Uterus (tissue), 2 donors: Measurements from ENCODE around the gene ATP5F1D.

Experiments
- CTCF ChIP-seq, 4 experiments: fragments of 200-600 bp in 2 of 4; fragments of 450-650 bp in 2 of 4; sonication (generic) in 2 of 4; IDR thresholded peaks; one replicate each; pipeline ENCODE4 v1.5.1; 2016 to 2019; ENCODE audit warnings: antibody characterized with exemption in 4 of 4, mild to moderate bottlenecking in 2 of 4, moderate library complexity in 1 of 4
- POLR2A ChIP-seq, 2 donors: fragments of 450-650 bp; IDR thresholded peaks; one replicate each; pipeline ENCODE4 v1.6.1; 2016; ENCODE audit warnings: antibody characterized with exemption in 2 of 2, mild to moderate bottlenecking in 1 of 2, moderate library complexity in 1 of 2

GRCh38 chr19:1283207-1283916, 41.8 kb downstream of the ATP5F1D start:
- TF ChIP-seq POLR2A (IDR thresholded peaks at IDR 0.05) (no peak), CTCF (IDR thresholded peaks at IDR 0.05) (no peak)
